SU-DHL-6 (cell line): ENCODE results near the gene NIN.

Experiments
- H2AFZ ChIP-seq: fragments of 200-600 bp; sonication (generic); 2 replicates; pipeline ENCODE4 v1.6.1; 2014; ENCODE audit warnings: low read depth, mild to moderate bottlenecking, moderate library complexity, mixed read lengths, antibody characterized with exemption, low read length; ENCODE audit not compliant: severe bottlenecking
- H3F3A ChIP-seq: fragments of 200-600 bp; shearing (Covaris generic); 2 replicates; pipeline ENCODE4 v1.6.0; 2016; ENCODE audit warnings: antibody characterized with exemption, mild to moderate bottlenecking; ENCODE audit not compliant: insufficient read depth
- H3K27ac ChIP-seq: fragments of 200-600 bp; sonication (generic); 2 replicates; pipeline ENCODE4 v1.5.1; 2016; ENCODE audit warnings: low read depth, mild to moderate bottlenecking, low read length, moderate library complexity, mixed read lengths
- H3K27me3 ChIP-seq: fragments of 200-600 bp; sonication (generic), shearing (Covaris generic); 2 replicates; pipeline ENCODE4 v1.6.0; 2014; ENCODE audit warnings: mild to moderate bottlenecking, low read length
- H3K36me3 ChIP-seq: fragments of 200-600 bp; sonication (generic); 2 replicates; pipeline ENCODE4 v1.6.1; 2014; ENCODE audit warnings: mild to moderate bottlenecking, low read length, mixed read lengths
- H3K4me2 ChIP-seq: fragments of 300-600, 200-600 bp; shearing (Covaris generic), sonication (generic); 2 replicates; pipeline ENCODE4 v1.6.0; 2014; ENCODE audit warnings: low read length, low read depth, mild to moderate bottlenecking; ENCODE audit not compliant: poor library complexity, severe bottlenecking
- H3K4me3 ChIP-seq: fragments of 200-600 bp; sonication (generic); 2 replicates; pipeline ENCODE4 v1.5.1; 2014; ENCODE audit warnings: antibody characterized with exemption, low read length, mild to moderate bottlenecking, mixed read lengths; ENCODE audit not compliant: insufficient read depth, poor library complexity, severe bottlenecking
- H3K79me2 ChIP-seq: fragments of 200-600 bp; sonication (generic); 2 replicates; pipeline ENCODE4 v1.6.1; 2014; ENCODE audit warnings: mild to moderate bottlenecking, low read length, moderate library complexity; ENCODE audit not compliant: insufficient read depth
- H3K9ac ChIP-seq: fragments of 200-600 bp; sonication (generic); 2 replicates; pipeline ENCODE4 v1.7.0; 2014; ENCODE audit warnings: mild to moderate bottlenecking, low read length
- H3K9me2 ChIP-seq: fragments of 200-600 bp; sonication (generic); replicated peaks from 2 replicates; pipeline ENCODE4 v1.6.1; 2014; ENCODE audit warnings: low read length; ENCODE audit not compliant: insufficient read depth
- H3K9me3 ChIP-seq: fragments of 200-600 bp; sonication (generic); 2 replicates; pipeline ENCODE4 v1.6.1; 2014; ENCODE audit warnings: low read length, mixed read lengths; ENCODE audit not compliant: insufficient read depth
- H4K20me1 ChIP-seq: fragments of 200-600 bp; sonication (generic); 2 replicates; pipeline ENCODE4 v1.6.1; 2014; ENCODE audit warnings: low read depth, mild to moderate bottlenecking, antibody characterized with exemption, low read length, moderate library complexity, mixed read lengths
- CTCF ChIP-seq: fragments of 200-600 bp; sonication (generic); IDR thresholded peaks from one replicate; pipeline ENCODE4 v1.5.1; 2017; ENCODE audit warnings: antibody characterized with exemption, mild to moderate bottlenecking, low read length, moderate library complexity; ENCODE audit not compliant: insufficient read depth, poor library complexity, severe bottlenecking
- EZH2phosphoT487 ChIP-seq: fragments of 200-600 bp; sonication (generic), shearing (Covaris generic); conservative IDR thresholded peaks from 2 replicates; pipeline ENCODE4 v1.6.1; 2018; ENCODE audit warnings: mild to moderate bottlenecking, antibody characterized with exemption, low read length, moderate library complexity, mixed read lengths

NIN gene

DNA sequence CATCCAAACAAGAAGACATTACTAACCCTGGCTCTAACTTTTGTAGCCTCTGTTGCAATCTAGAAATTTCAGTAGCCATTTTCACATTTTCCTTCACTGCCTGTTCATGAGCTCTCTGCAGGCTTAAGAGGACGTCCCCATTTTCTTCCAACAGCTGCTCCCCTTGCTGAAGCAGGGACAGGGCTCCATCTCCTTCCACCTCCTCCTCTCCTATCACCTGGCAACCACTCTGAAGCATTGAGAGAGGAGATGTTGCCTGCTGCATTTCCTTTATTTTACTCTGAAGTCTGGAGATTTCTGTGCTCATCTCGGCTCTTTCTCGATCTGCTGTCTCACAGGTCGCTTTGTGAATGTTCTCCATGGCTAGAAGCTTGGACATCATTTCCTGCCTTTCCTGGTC is 73.3 kb downstream of the NIN start:
- H3K9me3 ChIP-seq = no peaks in the 10 kb centered on the region
- H3K27ac ChIP-seq = no peak overlapping the region
- H3K27me3 ChIP-seq = no peaks in the 10 kb centered on the region
- 0 out of 2 replicates have a peak, but pooled peaks cover 17% of the 10 kb centered on the region for H3F3A ChIP-seq
- H3K9me2 ChIP-seq = no peaks in the 10 kb centered on the region
- H3K36me3 ChIP-seq = peaks cover 52% of the 10 kb centered on the region
- no peak overlapping the region for H2AFZ ChIP-seq
- no peak overlapping the region for H3K4me2 ChIP-seq
- no peak overlapping the region for H3K9ac ChIP-seq
- H4K20me1 ChIP-seq = no peaks in the 10 kb centered on the region
- no peaks in the 10 kb centered on the region for H3K79me2 ChIP-seq
- H3K4me3 ChIP-seq = no peak overlapping the region
- TF ChIP-seq CTCF (no peak), EZH2phosphoT487 (no peak)

DNA sequence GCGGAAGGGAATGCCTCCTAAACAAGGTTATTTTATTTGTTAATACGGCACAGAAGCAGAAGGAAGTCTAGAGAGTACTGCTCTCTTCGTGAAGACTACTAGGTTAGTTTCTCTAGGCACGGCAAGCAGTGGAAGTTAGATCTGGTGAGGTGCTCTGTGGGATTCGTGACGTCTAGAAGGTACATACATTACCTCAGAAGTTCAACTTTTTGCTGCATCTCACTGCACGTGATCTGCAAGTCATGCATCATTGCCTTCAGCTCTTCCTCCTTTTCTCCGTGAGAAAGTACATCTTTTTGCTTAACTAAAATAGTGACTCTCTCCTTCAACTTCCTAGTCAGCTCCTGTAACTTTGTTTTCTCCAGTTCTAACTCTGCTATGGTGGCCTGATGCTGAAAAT is 74.7 kb downstream of the NIN start:
- H3K79me2 ChIP-seq = no peaks in the 10 kb centered on the region
- TF ChIP-seq EZH2phosphoT487 (no peak), CTCF (no peak)
- peaks cover 52% of the 10 kb centered on the region for H3K36me3 ChIP-seq
- H3K9me2 ChIP-seq = no peaks in the 10 kb centered on the region
- no peak overlapping the region for H2AFZ ChIP-seq
- 0 out of 2 replicates have a peak, but pooled peaks cover 17% of the 10 kb centered on the region for H3F3A ChIP-seq
- no peaks in the 10 kb centered on the region for H3K9me3 ChIP-seq
- H3K9ac ChIP-seq = no peak overlapping the region
- H3K4me2 ChIP-seq = peak overlapping the region; percentile 8
- H3K27me3 ChIP-seq = no peaks in the 10 kb centered on the region
- H4K20me1 ChIP-seq = no peaks in the 10 kb centered on the region
- no peak overlapping the region for H3K4me3 ChIP-seq
- peak overlapping the region; percentile 25 for H3K27ac ChIP-seq

DNA sequence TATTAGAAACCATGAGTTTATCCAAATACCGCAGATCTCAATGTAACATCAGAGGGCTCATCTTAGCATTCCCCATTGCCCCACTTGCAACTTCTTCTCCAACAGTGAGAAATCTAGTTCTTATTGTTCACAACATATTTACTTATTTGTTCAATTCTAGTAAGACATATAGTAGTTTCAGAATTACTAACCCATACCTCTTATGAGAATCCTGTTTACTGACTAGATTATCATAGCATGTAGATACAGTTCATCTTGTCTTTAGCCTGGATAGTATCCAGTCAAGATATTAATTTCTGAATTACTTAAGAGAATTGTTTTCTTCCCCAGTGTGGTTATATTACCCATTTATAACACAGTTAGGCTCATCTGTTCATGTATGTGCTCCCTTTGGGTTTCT is 80.6 kb downstream of the NIN start:
- no peaks in the 10 kb centered on the region for H3K9me3 ChIP-seq
- H3K4me3 ChIP-seq = no peak overlapping the region
- H3F3A ChIP-seq = no peaks in the 10 kb centered on the region
- no peaks in the 10 kb centered on the region for H3K79me2 ChIP-seq
- H3K4me2 ChIP-seq = no peak overlapping the region
- TF ChIP-seq EZH2phosphoT487 = no peak
- no peak for TF ChIP-seq CTCF
- no peak overlapping the region for H2AFZ ChIP-seq
- H3K36me3 ChIP-seq = peaks cover 59% of the 10 kb centered on the region
- no peak overlapping the region for H3K9ac ChIP-seq
- no peaks in the 10 kb centered on the region for H4K20me1 ChIP-seq
- H3K27ac ChIP-seq = no peak overlapping the region
- H3K27me3 ChIP-seq = no peaks in the 10 kb centered on the region
- H3K9me2 ChIP-seq = no peaks in the 10 kb centered on the region
